ENCODE results near the gene ST6GALNAC5. TPM values are rescaled to one million over a fixed set of nuclear protein-coding genes. Genes with fewer than 3 reads are reported as not detected.

ST6GALNAC5 gene
- total RNA-seq, 4 donors from 2014 or later: 5.3 to 8.7 (median 8.2) TPM

DNA sequence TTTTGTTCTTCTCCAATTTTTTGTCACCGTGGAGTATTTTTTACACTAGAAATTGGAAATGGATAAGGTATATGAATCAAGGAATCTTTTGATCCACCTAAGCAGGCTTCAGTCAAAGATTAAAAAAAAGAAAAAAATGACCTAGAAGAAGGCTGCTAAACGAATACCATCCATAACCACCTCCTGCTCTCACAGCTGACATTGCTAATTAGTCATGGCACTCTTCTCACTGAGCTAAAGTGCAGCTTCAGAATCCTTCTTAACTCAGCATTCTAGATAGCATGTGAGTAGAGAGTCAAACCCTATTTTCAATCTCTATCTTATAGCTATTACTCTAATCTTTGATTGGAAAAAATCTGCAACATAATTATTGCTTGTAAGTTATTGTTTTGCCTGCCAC lies 40.2 kb upstream of the ST6GALNAC5 start:
- Histone ChIP-seq H3K36me3 (no peaks in the 10 kb centered on the region), H3K27ac (replicated peaks in 1 of 4) (no peak overlapping the region), H3K27me3 (no peaks in the 10 kb centered on the region), H3K9me3 (no peaks in the 10 kb centered on the region), H3K4me3 (no peak overlapping the region), H3K4me1 (no peaks in the 10 kb centered on the region)
- DNase-seq (ENCODE audit: extremely low spot score): no peak
- WGBS: 72% methylated on average over 2 of the region's 2 CpGs
- intact Hi-C loops (cut with DNase I): no loop called here
- TF ChIP-seq, protein P1, sequence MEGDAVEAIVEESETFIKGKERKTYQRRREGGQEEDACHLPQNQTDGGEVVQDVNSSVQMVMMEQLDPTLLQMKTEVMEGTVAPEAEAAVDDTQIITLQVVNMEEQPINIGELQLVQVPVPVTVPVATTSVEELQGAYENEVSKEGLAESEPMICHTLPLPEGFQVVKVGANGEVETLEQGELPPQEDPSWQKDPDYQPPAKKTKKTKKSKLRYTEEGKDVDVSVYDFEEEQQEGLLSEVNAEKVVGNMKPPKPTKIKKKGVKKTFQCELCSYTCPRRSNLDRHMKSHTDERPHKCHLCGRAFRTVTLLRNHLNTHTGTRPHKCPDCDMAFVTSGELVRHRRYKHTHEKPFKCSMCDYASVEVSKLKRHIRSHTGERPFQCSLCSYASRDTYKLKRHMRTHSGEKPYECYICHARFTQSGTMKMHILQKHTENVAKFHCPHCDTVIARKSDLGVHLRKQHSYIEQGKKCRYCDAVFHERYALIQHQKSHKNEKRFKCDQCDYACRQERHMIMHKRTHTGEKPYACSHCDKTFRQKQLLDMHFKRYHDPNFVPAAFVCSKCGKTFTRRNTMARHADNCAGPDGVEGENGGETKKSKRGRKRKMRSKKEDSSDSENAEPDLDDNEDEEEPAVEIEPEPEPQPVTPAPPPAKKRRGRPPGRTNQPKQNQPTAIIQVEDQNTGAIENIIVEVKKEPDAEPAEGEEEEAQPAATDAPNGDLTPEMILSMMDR (IDR thresholded peaks at IDR 0.05): no peak
- no peak for TF ChIP-seq POLR2AphosphoS5 (IDR thresholded peaks at IDR 0.05)
- TF ChIP-seq POLR2A (IDR thresholded peaks at IDR 0.05; ENCODE audit: low read depth): no peak
- no peak for TF ChIP-seq EP300 (IDR thresholded peaks at IDR 0.05)

DNA sequence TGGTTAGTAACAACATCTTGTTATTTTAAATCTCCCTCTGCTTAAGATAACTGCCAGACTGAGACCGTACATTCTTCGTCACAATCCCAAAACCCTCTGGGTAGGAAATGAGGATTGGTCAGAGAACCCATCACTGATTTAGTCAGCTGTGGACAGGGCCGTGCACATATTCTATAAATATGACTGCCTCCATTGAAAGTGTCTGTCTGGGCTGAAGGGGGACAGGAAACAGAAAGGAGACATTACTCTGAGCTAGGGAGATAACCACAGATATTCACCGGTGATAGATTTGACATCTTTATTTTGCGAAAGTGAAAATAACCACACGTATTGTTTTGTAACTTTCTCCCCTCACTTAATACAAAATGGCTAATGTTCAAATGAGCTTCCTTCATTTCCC lies 36.9 kb upstream of the ST6GALNAC5 start:
- Histone ChIP-seq H3K9me3 (no peaks in the 10 kb centered on the region), H3K4me3 (no peak overlapping the region), H3K27ac (replicated peaks in 1 of 4) (no peak overlapping the region), H3K36me3 (no peaks in the 10 kb centered on the region), H3K4me1 (no peaks in the 10 kb centered on the region), H3K27me3 (no peaks in the 10 kb centered on the region)
- intact Hi-C loops (cut with DNase I): no loop called here
- no peak for TF ChIP-seq POLR2AphosphoS5 (IDR thresholded peaks at IDR 0.05)
- TF ChIP-seq, protein P1 (IDR thresholded peaks at IDR 0.05): no peak
- TF ChIP-seq POLR2A (IDR thresholded peaks at IDR 0.05; ENCODE audit: low read depth): no peak
- TF ChIP-seq EP300 (IDR thresholded peaks at IDR 0.05): no peak
- 60% methylated on average over 6 of the region's 6 CpGs for WGBS
- DNase-seq (ENCODE audit: extremely low spot score): no peak

DNA sequence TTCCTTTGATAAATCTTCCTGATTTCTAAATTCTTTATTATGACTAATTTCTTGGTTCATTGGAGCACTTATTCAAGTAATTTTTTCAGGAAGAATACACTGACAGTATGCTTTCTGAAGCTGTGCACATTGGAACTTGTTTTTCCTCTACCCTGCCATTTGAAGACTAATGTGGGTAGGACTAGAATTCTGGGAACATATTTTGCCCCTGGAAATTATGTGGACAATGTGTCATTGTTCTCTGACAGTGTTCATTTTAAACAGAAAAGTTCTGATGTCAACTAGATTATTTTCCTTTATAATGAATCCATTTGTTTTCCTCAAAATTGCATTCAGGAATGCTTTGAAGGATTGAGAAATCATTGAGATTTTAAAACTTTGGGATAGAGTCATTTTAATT lies 34.8 kb upstream of the ST6GALNAC5 start:
- DNase-seq (ENCODE audit: extremely low spot score): no peak
- Histone ChIP-seq H3K4me1 (no peaks in the 10 kb centered on the region), H3K36me3 (no peaks in the 10 kb centered on the region), H3K27ac (replicated peaks in 1 of 4) (no peak overlapping the region), H3K27me3 (no peaks in the 10 kb centered on the region), H3K9me3 (no peaks in the 10 kb centered on the region), H3K4me3 (no peak overlapping the region)
- intact Hi-C loops (cut with DNase I): no loop called here
- no peak for TF ChIP-seq EP300 (IDR thresholded peaks at IDR 0.05)
- TF ChIP-seq POLR2A (IDR thresholded peaks at IDR 0.05; ENCODE audit: low read depth): no peak
- TF ChIP-seq POLR2AphosphoS5 (IDR thresholded peaks at IDR 0.05): no peak
- TF ChIP-seq, protein P1 (IDR thresholded peaks at IDR 0.05): no peak

DNA sequence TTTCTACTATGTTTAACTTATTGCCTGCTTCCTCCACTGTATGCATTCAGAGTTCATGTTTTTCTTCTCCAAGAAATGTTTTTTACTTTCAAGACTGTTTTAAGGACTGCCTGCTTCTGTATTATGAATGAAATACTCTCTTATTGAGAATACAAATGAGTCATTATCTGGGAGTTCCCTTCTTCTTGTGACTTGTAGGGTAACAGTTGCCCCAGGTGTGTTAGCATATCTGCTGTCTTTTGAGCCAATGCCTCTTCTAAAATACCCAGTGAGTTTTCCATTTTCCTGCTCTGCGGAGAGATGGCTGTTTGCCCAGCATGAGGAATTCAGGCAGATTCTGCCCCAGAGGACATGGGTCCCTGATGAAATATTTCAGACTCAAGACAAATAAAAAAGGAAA lies 34.1 kb upstream of the ST6GALNAC5 start:
- no peak overlapping the region for H3K27ac ChIP-seq (replicated peaks in 1 of 4)

DNA sequence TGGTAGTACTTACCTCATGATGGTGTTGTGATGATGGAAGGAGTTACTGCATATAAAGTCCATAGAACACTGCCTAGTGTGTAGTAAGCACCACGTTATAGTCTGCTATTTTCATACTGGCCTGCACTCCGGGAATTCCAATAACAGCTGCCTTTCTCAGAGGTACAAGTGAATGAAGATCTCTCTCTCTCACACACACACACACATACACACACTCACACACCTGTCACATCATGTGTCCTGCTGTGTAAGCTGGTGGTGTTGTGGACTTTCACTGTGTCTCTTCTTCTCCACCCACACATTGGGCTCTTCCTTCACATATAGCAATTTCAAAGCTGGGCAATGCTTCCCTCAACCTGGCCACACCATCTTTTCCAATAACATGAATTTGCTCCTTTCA lies 33.4 kb upstream of the ST6GALNAC5 start:
- TF ChIP-seq, protein P1 (IDR thresholded peaks at IDR 0.05): no peak
- TF ChIP-seq POLR2AphosphoS5 (IDR thresholded peaks at IDR 0.05) (no peak), EP300 (IDR thresholded peaks at IDR 0.05) (no peak), POLR2A (IDR thresholded peaks at IDR 0.05; ENCODE audit: low read depth) (no peak)
- no peaks in the 10 kb centered on the region for H3K9me3 ChIP-seq
- no peaks in the 10 kb centered on the region for H3K27me3 ChIP-seq
- H3K4me3 ChIP-seq: no peak overlapping the region
- intact Hi-C loops (cut with DNase I): no loop called here
- no peaks in the 10 kb centered on the region for H3K36me3 ChIP-seq
- H3K27ac ChIP-seq (replicated peaks in 1 of 4): no peak overlapping the region
- WGBS: 96% methylated on average over 2 of the region's 2 CpGs
- no peaks in the 10 kb centered on the region for H3K4me1 ChIP-seq
- no peak for DNase-seq (ENCODE audit: extremely low spot score)

More for the DNA sequence above, 34.1 kb upstream of the ST6GALNAC5 start:
- H3K4me1 ChIP-seq: no peaks in the 10 kb centered on the region
- WGBS: 80% methylated on average over 1 of the region's 1 CpG
- no peaks in the 10 kb centered on the region for H3K36me3 ChIP-seq
- TF ChIP-seq POLR2A (IDR thresholded peaks at IDR 0.05; ENCODE audit: low read depth) (no peak), POLR2AphosphoS5 (IDR thresholded peaks at IDR 0.05) (no peak), EP300 (IDR thresholded peaks at IDR 0.05) (no peak)
- TF ChIP-seq, protein P1 (IDR thresholded peaks at IDR 0.05): no peak
- H3K4me3 ChIP-seq: no peak overlapping the region
- intact Hi-C loops (cut with DNase I): no loop called here
- no peak for DNase-seq (ENCODE audit: extremely low spot score)
- H3K9me3 ChIP-seq: no peaks in the 10 kb centered on the region
- no peaks in the 10 kb centered on the region for H3K27me3 ChIP-seq

Measured in esophagus muscularis mucosa (tissue), 4 donors.